GM23248 (cell line): Measurements from ENCODE around the gene PI4KA. TPM values are rescaled to one million over a fixed set of nuclear protein-coding genes. Genes with fewer than 3 reads are reported as not detected.
A peak's percentile ranks its signal among the peaks of the same experiment; 100 is the strongest.

Experiments used
- DNase-seq: peaks from one replicate; pipeline ENCODE4 v3.0.0-alpha.2; 2015
- H2AFZ ChIP-seq: fragments of 200-600 bp; sonication (generic); 2 replicates; pipeline ENCODE4 v1.6.1; 2016; ENCODE audit warnings: antibody characterized with exemption
- H3F3A ChIP-seq: fragments of 200-600 bp; sonication (generic); 2 replicates; pipeline ENCODE4 v1.6.1; 2016; ENCODE audit warnings: mild to moderate bottlenecking, antibody characterized with exemption, mixed run types; ENCODE audit not compliant: insufficient read depth
- H3K27ac ChIP-seq: fragments of 200-600 bp; sonication (generic); 2 replicates; pipeline ENCODE4 v1.5.1; 2016; ENCODE audit warnings: mild to moderate bottlenecking
- H3K27me3 ChIP-seq: fragments of 200-600 bp; sonication (generic); replicated peaks from 2 replicates; pipeline ENCODE4 v1.6.1; 2016; ENCODE audit warnings: mild to moderate bottlenecking; ENCODE audit not compliant: insufficient read depth
- H3K36me3 ChIP-seq: fragments of 200-600 bp; sonication (generic); 2 replicates; pipeline ENCODE4 v1.6.1; 2016; ENCODE audit warnings: low read depth, mild to moderate bottlenecking
- H3K4me1 ChIP-seq: fragments of 200-600 bp; sonication (generic); 2 replicates; pipeline ENCODE4 v1.6.1; 2016; ENCODE audit warnings: mild to moderate bottlenecking; ENCODE audit not compliant: insufficient read depth
- H3K4me2 ChIP-seq: fragments of 200-600 bp; sonication (generic); one replicate; pipeline ENCODE4 v1.6.1; 2016; ENCODE audit warnings: mild to moderate bottlenecking; ENCODE audit not compliant: unreplicated experiment
- H3K4me3 ChIP-seq: fragments of 200-600 bp; sonication (generic); 2 replicates; pipeline ENCODE4 v1.5.1; 2016; ENCODE audit warnings: mild to moderate bottlenecking
- H3K79me2 ChIP-seq: fragments of 200-600 bp; sonication (generic); 2 replicates; pipeline ENCODE4 v1.6.1; 2016; ENCODE audit warnings: mild to moderate bottlenecking; ENCODE audit not compliant: insufficient read depth
- H3K9ac ChIP-seq: fragments of 200-600 bp; sonication (generic); 2 replicates; pipeline ENCODE4 v1.6.1; 2016; ENCODE audit warnings: mild to moderate bottlenecking
- H3K9me2 ChIP-seq: fragments of 200-600 bp; sonication (generic); 2 replicates; pipeline ENCODE4 v1.6.1; 2016; ENCODE audit warnings: mixed run types, mild to moderate bottlenecking, moderate library complexity; ENCODE audit not compliant: insufficient read depth
- H3K9me3 ChIP-seq: fragments of 200-600 bp; sonication (generic); one replicate; pipeline ENCODE4 v1.6.1; 2017; ENCODE audit warnings: low read depth
- H4K20me1 ChIP-seq: fragments of 200-600 bp; sonication (generic); 2 replicates; pipeline ENCODE4 v1.6.0; 2016; ENCODE audit not compliant: insufficient read depth
- EZH2 ChIP-seq: fragments of 200-600 bp; sonication (generic); IDR thresholded peaks from 2 replicates; pipeline ENCODE4 v1.6.1; 2018; ENCODE audit warnings: antibody characterized with exemption, mild to moderate bottlenecking; ENCODE audit not compliant: insufficient read depth, poor library complexity, severe bottlenecking
- EZH2phosphoT487 ChIP-seq: fragments of 200-600 bp; sonication (generic); IDR thresholded peaks from 2 replicates; pipeline ENCODE4 v1.6.1; 2018; ENCODE audit warnings: antibody characterized with exemption, moderate library complexity, mild to moderate bottlenecking, low read depth; ENCODE audit not compliant: insufficient read depth
- WGBS, 2 experiments: methylation state at CpG; one replicate each; pipeline ENCODE4 v1.1.6; 2015 to 2017; ENCODE audit warnings: low lambda C conversion rate in 2 of 2, low coverage in 1 of 2; ENCODE audit errors: missing lambda C conversion rate in 2 of 2; 5-methylcytosine and 5-hydroxymethylcytosine counted together
- in situ Hi-C: fragments of 300-500 bp; cut with MboI; formaldehyde crosslinking; loops from 2 replicates; pipeline ENCODE4 v1.15.0; 2020
- polyA plus RNA-seq: library from polyadenylated mRNA; unstranded; fragments of >200 nt; fragmentation: Nextera tagmentation; extraction: Ambion mirVana; gene quantifications from 2 replicates; pipeline ENCODE4 v1.2.1, GENCODE V29; 2016
- total RNA-seq: library from RNA; depleted of rRNA; stranded (reverse); fragments of >200 nt; shearing (Covaris generic); gene quantifications from 2 replicates; pipeline ENCODE4 v1.2.3, GENCODE V29; 2014

PI4KA gene
- total and polyA plus RNA-seq, 2 experiments from 2014 or later: 31.1 to 34.5 TPM

DNA sequence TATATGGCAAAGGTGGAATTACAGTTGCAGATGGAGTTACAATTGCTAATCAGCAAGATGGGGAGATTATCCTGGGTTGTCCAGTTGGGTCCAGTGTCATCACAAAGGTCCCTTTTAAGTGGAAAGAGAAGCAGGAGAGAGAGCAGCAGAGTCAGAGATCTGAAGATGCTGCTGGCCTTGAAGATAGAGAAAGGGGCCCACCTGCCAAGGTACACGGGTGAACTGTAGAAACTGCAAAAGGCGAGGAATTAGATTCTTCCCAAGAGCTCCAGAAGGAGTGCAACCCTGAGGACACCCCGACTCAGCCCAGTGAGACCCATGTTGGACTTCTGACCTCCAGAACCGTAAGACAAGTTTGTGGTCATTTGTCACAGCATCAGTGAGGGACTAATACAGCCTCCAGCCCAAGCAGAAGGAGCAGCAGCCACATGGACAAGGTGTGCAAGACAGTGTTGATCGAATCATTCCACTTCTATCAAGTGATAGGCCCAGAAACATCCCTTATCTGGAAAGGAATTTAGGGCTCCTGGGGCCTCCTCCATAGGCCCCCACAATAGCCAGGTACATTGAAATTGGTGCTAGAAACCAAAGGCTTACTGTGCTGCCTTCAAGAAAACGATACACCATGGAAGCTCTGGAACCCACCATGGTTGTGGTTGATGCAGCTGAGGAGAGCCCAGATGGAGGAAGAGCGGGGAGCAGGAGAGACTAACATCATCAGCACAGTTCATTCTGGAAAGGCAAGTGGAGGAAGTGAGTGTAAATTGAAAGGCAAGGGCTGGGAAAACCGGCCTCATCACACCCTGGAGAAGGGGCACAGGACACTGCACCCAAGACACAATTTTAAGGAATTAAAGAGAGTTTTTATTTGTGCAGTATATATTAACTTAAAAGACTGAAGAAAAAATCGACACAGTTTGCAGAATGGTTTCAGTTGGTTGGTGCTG lies 23.5 kb upstream of the PI4KA start:
- no peak overlapping the region for H3K9ac ChIP-seq
- H3K4me2 ChIP-seq: no peak overlapping the region
- no peaks in the 10 kb centered on the region for H3K9me3 ChIP-seq
- H4K20me1 ChIP-seq: no peaks in the 10 kb centered on the region
- peaks cover 8% of the 10 kb centered on the region; the same call in 1 of the 2 replicates for H3F3A ChIP-seq
- no peaks in the 10 kb centered on the region for H3K9me2 ChIP-seq
- 90 to 95% methylated on average over 9 of the region's 9 CpGs for WGBS, 2 experiments
- no peak overlapping the region for H3K4me3 ChIP-seq
- no peak overlapping the region for H3K27ac ChIP-seq
- H2AFZ ChIP-seq: no peak overlapping the region
- peaks cover 9% of the 10 kb centered on the region for H3K4me1 ChIP-seq
- H3K36me3 ChIP-seq: no peaks in the 10 kb centered on the region; the same call in 1 of the 2 replicates
- no peaks in the 10 kb centered on the region for H3K79me2 ChIP-seq
- H3K27me3 ChIP-seq: no peaks in the 10 kb centered on the region
- no peak for DNase-seq
- TF ChIP-seq EZH2 (no peak), EZH2phosphoT487 (no peak)
- in situ Hi-C loops: no loop called here

DNA sequence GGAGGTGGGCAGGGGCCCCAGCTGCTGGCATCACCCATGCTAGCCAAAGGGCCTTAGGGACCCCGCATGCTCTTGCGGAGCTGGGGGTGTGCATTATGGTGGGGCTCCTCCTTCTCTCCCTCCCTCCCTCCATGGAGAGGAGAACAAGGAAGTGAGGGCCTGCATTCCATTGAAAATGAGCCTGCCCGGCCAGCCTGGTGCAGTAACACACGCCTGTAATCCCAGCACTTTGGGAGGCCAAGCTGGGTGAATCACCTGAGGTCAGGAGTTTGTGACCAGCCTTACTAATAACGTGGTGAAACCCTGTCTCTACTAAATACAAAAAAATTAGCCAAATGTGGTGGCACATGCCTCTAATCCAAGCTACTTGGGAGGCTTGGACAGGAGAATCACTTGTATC lies 22.6 kb upstream of the PI4KA start:
- 48 to 57% methylated on average over 5 of the region's 5 CpGs for WGBS, 2 experiments
- Histone ChIP-seq H3K4me3 (no peak overlapping the region), H3K4me2 (no peak overlapping the region), H2AFZ (no peak overlapping the region), H3K4me1 (peaks cover 9% of the 10 kb centered on the region), H3F3A (peaks cover 8% of the 10 kb centered on the region; the same call in 1 of the 2 replicates), H3K79me2 (no peaks in the 10 kb centered on the region), H3K27me3 (no peaks in the 10 kb centered on the region), H3K27ac (no peak overlapping the region), H3K9me3 (no peaks in the 10 kb centered on the region), H3K9me2 (no peaks in the 10 kb centered on the region), H3K9ac (no peak overlapping the region), H4K20me1 (no peaks in the 10 kb centered on the region), H3K36me3 (no peaks in the 10 kb centered on the region; the same call in 1 of the 2 replicates)
- in situ Hi-C loops: no loop called here
- TF ChIP-seq EZH2phosphoT487 (no peak), EZH2 (no peak)
- peak; percentile 57 for DNase-seq

DNA sequence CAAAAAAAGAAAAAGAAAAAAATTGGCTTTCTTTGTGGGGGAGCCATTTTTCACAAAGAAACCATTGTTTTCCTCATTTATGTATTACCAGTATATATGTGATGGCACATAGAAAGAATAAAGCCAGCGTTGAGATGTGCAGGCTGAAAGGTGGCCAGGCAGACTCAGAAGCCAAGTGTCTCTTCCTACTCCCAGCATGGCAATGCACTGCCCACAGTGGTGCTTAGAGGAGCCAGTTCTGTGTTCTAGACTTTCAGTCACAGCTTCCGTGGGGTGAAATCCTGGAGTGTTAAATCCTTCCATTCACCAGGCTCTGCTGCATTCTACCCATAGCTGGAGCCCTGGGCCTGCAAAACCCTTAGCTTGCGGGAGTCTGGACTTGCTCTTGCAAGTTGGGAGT lies 19.1 kb upstream of the PI4KA start:
- Histone ChIP-seq H3K9me3 (no peaks in the 10 kb centered on the region), H3K27me3 (no peaks in the 10 kb centered on the region), H3K9ac (no peak overlapping the region), H4K20me1 (no peaks in the 10 kb centered on the region), H3K9me2 (no peaks in the 10 kb centered on the region), H3K4me3 (no peak overlapping the region), H3K36me3 (no peaks in the 10 kb centered on the region; the same call in 1 of the 2 replicates), H3K4me2 (no peak overlapping the region), H3K4me1 (peaks cover 5% of the 10 kb centered on the region; the same call in 1 of the 2 replicates), H3F3A (peaks cover 8% of the 10 kb centered on the region; the same call in 1 of the 2 replicates), H3K27ac (no peak overlapping the region), H3K79me2 (no peaks in the 10 kb centered on the region), H2AFZ (no peak overlapping the region)
- in situ Hi-C loops: no loop called here
- TF ChIP-seq EZH2phosphoT487: no peak
- no peak for TF ChIP-seq EZH2
- no peak for DNase-seq
- 97 to 98% methylated on average over 3 of the region's 3 CpGs for whole genome bisulfite sequencing, 2 experiments

DNA sequence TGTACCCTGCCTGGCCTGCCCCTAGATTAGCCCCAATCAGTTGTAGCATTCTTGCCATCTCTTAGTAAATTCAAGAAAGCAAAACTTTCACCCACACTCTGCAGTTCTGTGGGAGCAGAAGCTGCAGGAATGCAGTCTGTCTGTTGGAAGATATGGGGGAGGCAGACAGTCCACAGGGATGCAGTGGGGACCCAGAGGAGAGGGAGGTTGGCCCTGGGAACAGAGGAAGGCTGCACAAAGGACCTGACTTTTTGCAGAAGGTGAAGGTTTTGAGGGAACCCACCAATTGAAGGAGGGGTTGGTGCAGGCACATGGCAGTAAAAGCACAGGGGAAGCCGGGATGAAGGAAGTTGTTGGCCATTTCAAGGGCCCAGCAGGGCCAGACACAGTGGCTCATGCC lies 16.7 kb upstream of the PI4KA start:
- H3K4me3 ChIP-seq: no peak overlapping the region
- no peak overlapping the region for H3K9ac ChIP-seq
- no peaks in the 10 kb centered on the region for H4K20me1 ChIP-seq
- no peak for TF ChIP-seq EZH2phosphoT487
- TF ChIP-seq EZH2: no peak
- no peak overlapping the region for H3K4me2 ChIP-seq
- WGBS, 2 experiments: 0% methylated on average over 1 of the region's 1 CpG
- in situ Hi-C loops: no loop called here
- H3F3A ChIP-seq: no peaks in the 10 kb centered on the region
- DNase-seq: no peak
- H3K9me2 ChIP-seq: no peaks in the 10 kb centered on the region
- H3K27ac ChIP-seq: no peak overlapping the region
- no peaks in the 10 kb centered on the region for H3K9me3 ChIP-seq
- H3K36me3 ChIP-seq: peaks cover 4% of the 10 kb centered on the region; the same call in 1 of the 2 replicates
- H3K79me2 ChIP-seq: no peaks in the 10 kb centered on the region
- no peaks in the 10 kb centered on the region for H3K4me1 ChIP-seq
- H3K27me3 ChIP-seq: no peaks in the 10 kb centered on the region
- no peak overlapping the region for H2AFZ ChIP-seq
